HCT116 (cell line): ENCODE measurements around the gene STXBP3.
A peak's percentile ranks its signal among the peaks of the same experiment; 100 is the strongest.

Experiments used
- EZH2 ChIP-seq: fragments of 200-600 bp; sonication (generic); IDR thresholded peaks from 2 replicates; pipeline ENCODE4 v1.6.1; 2017; ENCODE audit warnings: antibody characterized with exemption, mixed run types
- JUND ChIP-seq: IDR thresholded peaks from 2 replicates; pipeline ENCODE4 v1.6.1; 2012
- POLR2AphosphoS5 ChIP-seq: IDR thresholded peaks from 2 replicates; pipeline ENCODE4 v1.6.1; 2011; ENCODE audit warnings: mild to moderate bottlenecking, low read depth, low read length, moderate library complexity
- RAD21 ChIP-seq: IDR thresholded peaks from 2 replicates; pipeline ENCODE4 v1.6.1; 2012; ENCODE audit warnings: low read depth, mild to moderate bottlenecking
- ZNF274 ChIP-seq: fragments of 200-500 bp; sonication (Bioruptor generic); IDR thresholded peaks from 2 replicates; pipeline ENCODE4 v1.6.1; 2014; ENCODE audit warnings: mild to moderate bottlenecking, low read depth, low read length, inconsistent platforms
- TF ChIP-seq, protein P1 (sequence below), 3 experiments: fragments of 200-600 bp in 1 of 3; sonication (generic) in 1 of 3; IDR thresholded peaks in 2 of 3; conservative IDR thresholded peaks in 1 of 3; 2 replicates each; pipeline ENCODE4 v1.5.1; 2012 to 2017; ENCODE audit warnings: low read depth in 2 of 3, low read length in 2 of 3, antibody characterized with exemption in 1 of 3, borderline replicate concordance in 1 of 3, control low read depth in 1 of 3, mild to moderate bottlenecking in 1 of 3, mixed read lengths in 1 of 3, mixed run types in 1 of 3, moderate library complexity in 1 of 3; ENCODE audit not compliant: insufficient read depth in 1 of 3

DNA sequence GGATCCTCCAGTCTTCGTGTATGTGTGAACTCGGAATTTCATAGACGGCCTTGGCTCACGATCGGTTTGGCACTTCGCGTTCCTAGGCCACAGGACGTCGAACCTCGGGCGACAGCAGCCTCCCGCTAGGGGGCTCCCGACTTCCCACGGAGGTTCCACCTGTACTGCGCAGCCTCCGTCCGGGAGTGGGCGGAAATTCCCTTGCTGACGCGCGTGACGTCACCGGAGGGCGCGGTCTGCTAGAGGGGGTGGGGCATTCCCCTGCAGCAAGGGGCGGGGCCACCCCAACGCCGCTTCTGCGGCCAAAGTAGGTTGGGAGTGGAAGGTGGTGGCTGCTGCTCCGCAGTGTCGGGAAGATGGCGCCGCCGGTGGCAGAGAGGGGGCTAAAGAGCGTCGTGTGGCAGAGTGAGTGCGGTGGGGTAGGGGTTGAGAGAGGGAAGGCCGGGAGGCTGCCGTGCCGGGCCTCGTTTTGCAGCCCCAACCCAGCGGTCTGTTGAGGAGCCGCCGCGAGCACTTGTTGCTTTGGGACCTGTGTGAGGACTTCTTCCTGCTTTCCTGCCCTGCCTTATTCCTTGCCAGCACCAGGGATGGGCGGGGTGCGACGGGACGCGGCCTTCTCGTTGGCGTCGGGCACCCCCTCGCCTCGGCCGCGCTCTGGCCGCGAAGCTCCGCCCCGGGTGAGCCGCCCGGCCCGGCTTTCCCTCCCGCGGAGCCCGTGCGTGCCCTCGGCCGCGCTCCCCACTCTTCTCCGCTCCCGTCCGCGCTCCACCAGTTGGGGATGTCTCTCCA lies at the start of gene STXBP3:
- TF ChIP-seq, protein P1, sequence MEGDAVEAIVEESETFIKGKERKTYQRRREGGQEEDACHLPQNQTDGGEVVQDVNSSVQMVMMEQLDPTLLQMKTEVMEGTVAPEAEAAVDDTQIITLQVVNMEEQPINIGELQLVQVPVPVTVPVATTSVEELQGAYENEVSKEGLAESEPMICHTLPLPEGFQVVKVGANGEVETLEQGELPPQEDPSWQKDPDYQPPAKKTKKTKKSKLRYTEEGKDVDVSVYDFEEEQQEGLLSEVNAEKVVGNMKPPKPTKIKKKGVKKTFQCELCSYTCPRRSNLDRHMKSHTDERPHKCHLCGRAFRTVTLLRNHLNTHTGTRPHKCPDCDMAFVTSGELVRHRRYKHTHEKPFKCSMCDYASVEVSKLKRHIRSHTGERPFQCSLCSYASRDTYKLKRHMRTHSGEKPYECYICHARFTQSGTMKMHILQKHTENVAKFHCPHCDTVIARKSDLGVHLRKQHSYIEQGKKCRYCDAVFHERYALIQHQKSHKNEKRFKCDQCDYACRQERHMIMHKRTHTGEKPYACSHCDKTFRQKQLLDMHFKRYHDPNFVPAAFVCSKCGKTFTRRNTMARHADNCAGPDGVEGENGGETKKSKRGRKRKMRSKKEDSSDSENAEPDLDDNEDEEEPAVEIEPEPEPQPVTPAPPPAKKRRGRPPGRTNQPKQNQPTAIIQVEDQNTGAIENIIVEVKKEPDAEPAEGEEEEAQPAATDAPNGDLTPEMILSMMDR (IDR thresholded peaks at IDR 0.05 in 2 of 3, conservative IDR thresholded peaks at IDR 0.05 in 1 of 3; ENCODE audit: borderline replicate concordance in 1 of 3, insufficient read depth in 1 of 3, low read depth in 2 of 3, low read length in 2 of 3) = peak; percentile 67 to 94 (median 93); a peak in 5 of 6 replicates
- TF ChIP-seq POLR2AphosphoS5 (peak; percentile 98), JUND (no peak; the same call in 1 of the 2 replicates), RAD21 (peak; percentile 53), EZH2 (no peak), ZNF274 (no peak)
